GM18507 (cell line): Measurements from ENCODE around the gene GET4.
"Not testable (repeated sequence)": the region's sequence is repeated elsewhere in the genome, so short reads cannot be mapped to it uniquely, and the experiment has no call there.

Experiments used
- DNase-seq: peaks from one replicate; pipeline ENCODE4 v3.0.0; 2011; ENCODE audit warnings: low read depth; ENCODE audit not compliant: insufficient read length; ENCODE audit errors: extremely low spot score
- FAIRE-seq: peaks from 2 replicates; lab custom pipeline; 2011; peaks lifted over from hg19 to GRCh38; lab: Jason Lieb, UNC

GET4 gene

DNA sequence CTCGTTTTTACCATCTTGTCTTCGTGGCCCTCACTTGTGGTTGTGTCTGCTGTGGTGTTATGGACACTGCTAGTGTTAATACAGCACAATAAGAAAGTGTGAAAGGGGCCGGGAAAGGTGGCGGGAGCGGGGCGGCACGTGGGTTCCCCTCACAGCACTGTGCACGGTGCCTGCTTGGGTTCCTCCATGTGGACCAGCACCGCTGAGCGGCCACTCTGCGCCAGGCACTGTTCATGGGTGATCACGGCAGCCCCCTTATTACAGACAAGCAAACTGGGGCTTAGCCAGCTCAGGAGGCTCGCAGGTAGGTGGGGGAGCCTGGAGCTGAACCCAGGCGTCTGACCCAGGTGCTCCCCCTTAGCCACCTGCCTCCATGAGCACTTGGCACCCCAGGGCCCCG is 31.8 kb upstream of the GET4 start:
- DNase-seq (no peak), FAIRE-seq (no peak)

GRCh38 chr7:845091-845490 is 31.3 kb upstream of the GET4 start:
- DNase-seq = no peak
- FAIRE-seq = no peak

DNA sequence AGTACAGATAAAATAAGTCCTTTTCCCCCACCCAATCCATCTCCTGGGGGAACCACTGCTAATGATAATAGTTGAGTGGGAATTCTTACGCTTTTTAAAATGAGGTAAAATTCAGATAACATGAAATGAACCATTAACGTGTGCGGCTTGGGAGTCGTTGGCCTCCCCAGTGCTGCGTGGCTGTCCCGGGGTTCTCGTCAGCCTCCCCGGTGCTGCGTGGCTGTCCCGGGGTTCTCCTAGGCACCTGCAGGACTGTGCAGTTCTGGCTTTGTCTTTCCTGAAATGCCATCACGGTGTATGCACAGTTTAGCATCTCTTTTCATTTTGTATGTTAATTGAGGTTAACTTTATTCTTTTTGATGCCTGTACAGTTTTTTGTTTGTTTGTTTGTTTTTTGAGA is 30.6 kb upstream of the GET4 start:
- DNase-seq (no peak), FAIRE-seq (no peak)

DNA sequence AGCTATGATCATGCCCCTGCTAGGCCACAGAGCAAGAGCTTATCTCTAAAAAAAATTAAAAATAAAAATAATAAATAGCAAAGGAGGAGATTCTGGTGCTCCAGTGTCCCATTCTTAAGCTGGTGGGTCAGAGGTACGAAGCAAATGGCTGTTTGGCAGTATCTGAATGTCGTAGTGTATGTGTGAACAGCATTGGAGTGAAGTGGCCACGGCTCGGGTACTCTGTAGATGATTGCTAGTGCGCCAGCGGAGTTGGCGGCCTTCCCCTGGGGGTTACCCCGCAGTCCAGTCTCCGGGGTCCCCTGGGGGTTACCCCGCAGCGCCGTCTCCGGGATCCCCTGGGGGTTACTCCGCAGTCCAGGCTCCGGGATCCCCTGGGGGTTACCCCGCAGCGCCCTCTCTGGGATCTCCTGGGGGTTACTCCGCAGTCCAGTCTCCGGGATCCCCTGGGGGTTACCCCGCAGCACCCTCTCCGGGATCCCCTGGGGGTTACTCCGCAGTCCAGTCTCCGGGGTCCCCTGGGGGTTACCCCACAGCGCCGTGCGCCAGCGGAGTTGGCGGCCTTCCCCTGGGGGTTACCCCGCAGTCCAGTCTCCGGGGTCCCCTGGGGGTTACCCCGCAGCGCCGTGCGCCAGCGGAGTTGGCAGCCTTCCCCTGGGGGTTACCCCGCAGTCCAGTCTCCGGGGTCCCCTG is 29.2 kb upstream of the GET4 start:
- not testable (repeated sequence) for FAIRE-seq, DNase-seq

- FAIRE-seq, DNase-seq: not testable (repeated sequence)
These were observed 28.6 kb upstream of the GET4 start for GRCh38 chr7:847728-848127.

- FAIRE-seq (no peak), DNase-seq (no peak)
These were observed 27.2 kb upstream of the GET4 start for GRCh38 chr7:849145-849544.

DNA sequence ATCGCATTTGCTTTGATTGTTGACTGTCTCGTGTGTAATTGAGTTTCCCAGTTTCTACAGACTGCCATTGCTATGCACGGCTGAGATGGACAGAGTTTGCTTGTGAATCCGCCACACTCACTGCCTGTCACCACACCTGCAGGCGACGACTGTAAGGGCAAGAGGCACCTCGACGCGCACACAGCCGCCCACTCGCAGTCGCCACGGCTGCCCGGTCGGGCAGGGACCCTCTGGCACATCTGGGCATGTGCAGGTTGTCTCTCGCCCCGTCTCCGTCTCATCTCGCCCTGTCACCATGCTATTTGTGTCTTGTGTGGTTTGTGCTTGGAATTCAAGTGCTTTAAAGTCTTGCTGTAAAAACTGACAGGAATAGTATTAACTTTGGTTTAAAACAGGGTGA is 26.6 kb upstream of the GET4 start:
- FAIRE-seq (no peak), DNase-seq (no peak)

- no peak for FAIRE-seq
These were observed 25.1 kb upstream of the GET4 start for GRCh38 chr7:851204-851603.

DNA sequence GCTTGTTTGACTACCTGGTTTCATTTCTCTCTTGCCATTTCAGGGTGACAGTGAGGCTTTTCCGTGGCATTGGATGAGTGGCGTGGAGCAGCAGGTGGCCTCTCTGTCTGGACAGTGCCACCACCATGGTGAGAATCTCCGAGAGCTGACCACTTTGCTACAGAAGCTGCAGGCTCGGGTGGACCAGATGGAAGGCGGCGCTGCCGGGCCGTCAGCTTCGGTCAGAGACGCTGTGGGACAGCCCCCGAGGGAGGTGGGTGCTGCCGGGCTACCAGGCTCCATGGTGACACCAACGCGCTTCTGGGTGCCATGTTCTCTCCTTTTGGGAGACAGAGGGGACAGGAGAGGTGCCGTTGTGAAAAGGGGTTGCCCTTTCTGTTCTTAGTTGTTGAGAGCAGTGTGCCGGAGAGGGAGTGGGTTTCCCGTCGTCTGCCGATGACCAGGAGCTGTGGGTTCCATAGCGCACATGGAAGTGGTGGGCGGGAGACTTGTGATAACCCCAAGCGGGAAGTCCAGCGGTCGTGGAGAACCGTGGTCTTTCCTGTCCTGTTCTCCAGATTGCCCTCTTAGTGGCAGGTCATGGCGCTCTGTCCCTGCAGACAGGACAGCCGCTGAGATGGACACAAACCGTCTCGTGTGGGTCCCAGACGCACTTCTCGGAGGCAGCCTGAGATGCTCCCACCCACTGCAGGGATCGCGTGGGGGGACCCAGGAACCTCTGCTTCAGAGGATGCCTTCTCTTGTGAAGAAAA is 22.8 kb upstream of the GET4 start:
- DNase-seq (no peak), FAIRE-seq (no peak)

More at GRCh38 chr7:851204-851603, 25.1 kb upstream of the GET4 start:
- DNase-seq = no peak

GRCh38 chr7:854118-854775 is 22.1 kb upstream of the GET4 start:
- DNase-seq (no peak), FAIRE-seq (no peak)

DNA sequence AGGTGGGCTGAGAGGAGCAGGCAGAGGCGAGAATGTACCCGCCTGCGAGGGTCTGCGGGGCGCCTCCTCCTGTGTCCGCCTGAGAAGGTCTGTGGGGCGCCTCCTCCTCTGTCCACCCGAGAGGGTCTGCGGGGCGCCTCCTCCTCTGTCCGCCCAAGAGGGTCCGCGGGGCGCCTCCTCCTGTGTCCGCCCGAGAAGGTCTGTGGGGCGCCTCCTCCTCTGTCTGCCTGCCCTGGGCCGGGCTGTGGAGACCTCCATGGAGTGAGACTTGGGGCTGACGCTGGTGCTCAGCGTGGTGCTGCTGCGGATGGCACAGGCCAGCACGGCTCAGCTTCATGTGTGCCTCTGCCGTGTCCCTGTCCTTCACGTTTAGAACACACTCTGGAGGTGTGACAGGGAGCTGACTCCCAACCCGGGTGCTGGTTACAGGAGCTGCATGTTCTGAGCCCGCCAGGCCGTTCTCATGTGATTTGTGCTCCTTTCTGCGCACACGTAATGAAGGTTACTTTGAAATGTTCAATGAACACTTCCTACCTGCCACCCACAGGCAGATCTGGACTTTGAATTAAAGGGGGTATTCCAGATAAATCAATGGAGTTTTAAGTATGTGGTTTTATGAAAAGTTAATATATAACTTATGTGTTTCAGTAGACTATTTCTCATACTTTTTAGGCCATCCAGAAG is 20.5 kb upstream of the GET4 start:
- FAIRE-seq (no peak), DNase-seq (no peak)

DNA sequence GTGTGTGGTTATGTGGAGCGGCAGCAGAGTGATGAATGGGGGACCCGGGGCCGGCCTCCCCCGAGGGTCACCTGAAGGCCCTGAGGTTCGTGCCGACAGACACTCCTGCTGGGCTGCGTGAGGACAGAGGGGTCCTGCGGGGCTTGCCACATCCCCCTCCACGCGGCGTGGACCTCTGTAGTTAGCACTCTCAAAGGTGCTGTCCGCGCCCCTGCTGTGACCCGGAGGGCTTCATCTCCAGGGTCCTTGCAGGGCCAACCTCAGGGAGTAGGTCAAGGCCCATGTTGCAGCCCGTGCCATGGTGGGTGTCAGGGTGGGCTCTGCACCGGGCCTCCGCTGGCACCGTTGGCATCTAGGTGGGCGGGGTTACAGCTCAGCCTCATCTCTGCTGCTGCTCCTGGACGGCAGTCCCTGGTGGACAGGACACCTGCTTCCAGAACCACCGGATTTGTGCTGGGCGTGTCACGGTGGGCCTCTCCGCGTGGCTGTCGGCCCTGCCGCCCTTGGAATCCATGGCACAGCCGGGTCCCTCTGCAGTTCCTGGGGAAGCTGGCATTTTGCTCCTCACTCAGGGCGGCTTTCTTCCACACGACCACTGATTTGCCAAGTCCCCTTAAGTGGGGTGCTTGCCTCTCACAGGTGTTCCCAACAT is 19.8 kb upstream of the GET4 start:
- FAIRE-seq = no peak
- DNase-seq = no peak

DNA sequence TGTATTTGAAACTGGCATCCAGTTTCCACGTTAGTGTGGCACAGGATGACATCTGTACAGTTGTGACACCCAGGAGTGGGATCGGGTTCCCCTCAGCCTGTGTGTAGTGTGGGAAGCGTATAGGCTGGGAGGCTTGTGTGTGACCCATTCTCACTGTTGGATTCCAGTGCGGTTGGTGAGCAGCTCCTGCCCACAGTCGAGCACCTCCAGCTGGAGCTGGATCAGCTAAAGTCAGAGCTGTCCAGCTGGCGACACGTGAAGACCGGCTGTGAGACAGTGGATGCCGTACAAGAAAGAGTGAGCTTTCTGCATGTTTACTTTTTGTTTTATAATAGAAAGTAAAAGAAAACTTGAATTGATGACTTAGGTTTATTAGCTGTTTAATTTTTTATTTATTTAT is 18.7 kb upstream of the GET4 start:
- FAIRE-seq (no peak), DNase-seq (no peak)

DNA sequence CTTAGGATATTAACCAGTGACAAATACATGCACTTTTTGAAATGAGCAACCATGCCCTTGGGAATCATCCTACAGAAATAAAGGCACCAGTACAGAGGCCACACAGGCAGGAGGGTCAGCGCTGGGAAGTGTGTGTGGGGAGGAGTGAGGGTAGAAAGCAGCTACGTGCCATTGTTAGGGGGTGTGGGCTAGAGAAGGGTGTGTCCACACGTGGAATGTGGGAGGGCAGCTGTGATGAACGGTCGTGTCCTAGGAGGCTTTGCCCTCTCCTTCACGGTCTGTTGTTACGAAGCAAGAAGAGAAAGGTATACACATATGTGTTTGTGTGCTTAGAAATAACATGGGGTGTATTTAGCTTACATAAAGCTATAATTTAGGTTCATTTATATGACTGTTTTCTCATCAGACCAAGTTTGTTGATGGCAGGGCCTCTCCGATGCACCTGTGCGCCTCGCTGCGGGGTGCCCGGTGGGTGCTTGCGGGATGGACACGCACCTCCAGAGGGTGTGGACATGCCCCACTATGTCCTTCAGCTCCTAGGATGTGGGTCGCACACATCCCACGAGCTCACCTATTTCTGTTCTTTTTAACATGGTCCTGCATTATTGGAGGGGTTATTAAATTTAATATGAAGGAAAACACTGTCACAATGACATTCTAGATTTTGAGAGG is 16.9 kb upstream of the GET4 start:
- FAIRE-seq (no peak), DNase-seq (no peak)

DNA sequence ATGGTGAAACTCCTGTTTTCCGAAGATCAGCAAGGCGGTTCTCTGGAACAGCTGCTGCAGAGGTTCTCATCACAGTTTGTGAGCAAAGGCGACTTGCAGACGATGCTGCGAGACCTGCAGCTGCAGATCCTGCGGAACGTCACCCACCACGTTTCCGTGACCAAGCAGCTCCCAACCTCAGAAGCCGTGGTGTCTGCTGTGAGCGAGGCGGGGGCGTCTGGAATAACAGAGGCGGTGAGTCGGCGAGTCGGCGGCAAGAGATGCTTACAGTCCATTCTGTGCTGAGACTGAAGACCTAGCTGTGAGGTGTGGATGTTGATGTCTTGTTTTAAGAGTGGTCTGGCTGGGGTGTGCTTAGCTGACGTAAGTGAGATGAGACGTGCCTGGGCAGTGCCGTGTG is 16.2 kb upstream of the GET4 start:
- FAIRE-seq (no peak), DNase-seq (no peak)

- FAIRE-seq = no peak
- DNase-seq = no peak
These were observed 15.1 kb upstream of the GET4 start for GRCh38 chr7:861222-861621.

GRCh38 chr7:862157-862556 is 14.2 kb upstream of the GET4 start:
- DNase-seq (no peak), FAIRE-seq (no peak)

- FAIRE-seq (no peak), DNase-seq (no peak)
These were observed 13.2 kb upstream of the GET4 start for GRCh38 chr7:863106-863505.

GRCh38 chr7:865921-866320 is 10.4 kb upstream of the GET4 start:
- DNase-seq = no peak
- no peak for FAIRE-seq
